Measurements from ENCODE around the gene ZNF668. TPM values are rescaled to one million over a fixed set of nuclear protein-coding genes. Genes with fewer than 3 reads are reported as not detected.

ZNF668 gene
- total and polyA plus RNA-seq, 2 of the 13 experiments (the other 11 are each of a cell fraction or from before 2014, with no cell fraction given), result 3.8 to 9.8 TPM

GRCh38 chr16:31105677-31106213, 31.7 kb upstream of the ZNF668 start (continued):
- TF ChIP-seq HMGXB3 (CRISPR knock-in tag; IDR thresholded peaks at IDR 0.05; ENCODE audit: borderline replicate concordance) (peak; percentile 84), ZNF83 (CRISPR knock-in tag; IDR thresholded peaks at IDR 0.05; ENCODE audit: borderline replicate concordance) (peak; percentile 94; the same call in 1 of the 2 replicates), SNRNP70 (IDR thresholded peaks at IDR 0.05; ENCODE audit: low read depth, low read length) (no peak), ZNF383 (CRISPR knock-in tag; IDR thresholded peaks at IDR 0.05; ENCODE audit: borderline replicate concordance) (0 out of 2 replicates have a peak, but pooled peaks have one; percentile 71), PRDM15 (CRISPR knock-in tag; IDR thresholded peaks at IDR 0.05) (peak; percentile 66), DPF2 (CRISPR knock-in tag; IDR thresholded peaks at IDR 0.05; ENCODE audit: borderline replicate concordance, low read depth) (peak; percentile 81; the same call in 1 of the 2 replicates), SMC3 (IDR thresholded peaks at IDR 0.05; ENCODE audit: low read length) (peak; percentile 14; the same call in 1 of the 2 replicates), POLR2AphosphoS5 (IDR thresholded peaks at IDR 0.05; ENCODE audit: low read depth, low read length) (peak; percentile 60), KMT2B (CRISPR knock-in tag; IDR thresholded peaks at IDR 0.05) (peak; percentile 78), HOXA5 (CRISPR knock-in tag; IDR thresholded peaks at IDR 0.05) (peak; percentile 96), PHF20 (CRISPR knock-in tag; IDR thresholded peaks at IDR 0.05) (peak; percentile 78), MLXIP (CRISPR knock-in tag; IDR thresholded peaks at IDR 0.05; ENCODE audit: borderline replicate concordance) (peak; percentile 100), AGO1 (IDR thresholded peaks at IDR 0.05; ENCODE audit: low read depth, low read length, poor library complexity, severe bottlenecking) (peak; percentile 58), TBX3 (IDR thresholded peaks at IDR 0.05; ENCODE audit: borderline replicate concordance) (no peak), MTF1 (CRISPR knock-in tag; IDR thresholded peaks at IDR 0.05) (no peak; the same call in 1 of the 2 replicates), REPIN1 (CRISPR knock-in tag; IDR thresholded peaks at IDR 0.05; ENCODE audit: borderline replicate concordance, low read depth) (peak; percentile 93)

Data from HepG2 (cell line).